Measurements from ENCODE around the gene FAM118A.

GRCh38 chr22:45321827-45322226 lies 12.1 kb downstream of the FAM118A start:
- TF ChIP-seq CTCF (IDR thresholded peaks at IDR 0.05) (no peak), ZFX (IDR thresholded peaks at IDR 0.05; ENCODE audit: borderline replicate concordance) (no peak)
